OCI-LY7 (cell line): ENCODE measurements around the gene LRRC71. TPM values are rescaled to one million over a fixed set of nuclear protein-coding genes. Genes with fewer than 3 reads are reported as not detected.

Source experiments
- BruUV-seq: library from RNA; stranded (reverse); fragments of 400-500 nt; replicated peaks from 2 replicates; lab custom pipeline; 2021; lab: Mats Ljungman, UMichigan
- CTCF ChIA-PET: fragments of 300-600 bp; sonication (Branson Sonifier 250); formaldehyde crosslinking; loops from one replicate; lab custom pipeline; 2022; ENCODE audit warnings: antibody characterized with exemption; ENCODE audit not compliant: unreplicated experiment; lab: Charles Lee
- POLR2A ChIA-PET: fragments of 300-600 bp; sonication (Branson Sonifier 250); formaldehyde crosslinking; loops from one replicate; lab custom pipeline; 2022; ENCODE audit warnings: antibody characterized with exemption; lab: Charles Lee
- DNase-seq: peaks from one replicate; pipeline ENCODE4 v3.0.0-alpha.2; 2015; ENCODE audit warnings: low spot score
- H2AFZ ChIP-seq: fragments of 200-600 bp; sonication (generic), shearing (Covaris generic); 2 replicates; pipeline ENCODE4 v1.6.1; 2014; ENCODE audit warnings: mild to moderate bottlenecking, antibody characterized with exemption, low read length, moderate library complexity
- H3K27ac ChIP-seq: fragments of 200-600 bp; sonication (generic); 2 replicates; pipeline ENCODE4 v1.5.1; 2014; ENCODE audit warnings: mixed run types, low read depth, mild to moderate bottlenecking, moderate library complexity, low read length, inconsistent platforms; ENCODE audit not compliant: poor library complexity, severe bottlenecking
- H3K36me3 ChIP-seq: fragments of 200-600 bp; sonication (generic); 2 replicates; pipeline ENCODE4 v1.6.1; 2014; ENCODE audit warnings: mild to moderate bottlenecking, antibody characterized with exemption, low read length, moderate library complexity, mixed read lengths; ENCODE audit not compliant: insufficient read depth
- H3K4me1 ChIP-seq: fragments of 200-600 bp; sonication (generic); 2 replicates; pipeline ENCODE4 v1.5.1; 2014; ENCODE audit warnings: mild to moderate bottlenecking, low read length; ENCODE audit not compliant: insufficient read depth, poor library complexity, severe bottlenecking
- H3K4me2 ChIP-seq: fragments of 200-600 bp; sonication (generic); 2 replicates; pipeline ENCODE4 v1.6.1; 2014; ENCODE audit warnings: mild to moderate bottlenecking, low read length
- H3K4me3 ChIP-seq: fragments of 200-600 bp; sonication (generic); 2 replicates; pipeline ENCODE4 v1.5.1; 2014; ENCODE audit warnings: mild to moderate bottlenecking, low read depth, low read length; ENCODE audit not compliant: poor library complexity, severe bottlenecking
- H3K79me2 ChIP-seq: fragments of 200-600 bp; sonication (generic); 2 replicates; pipeline ENCODE4 v1.6.1; 2016; ENCODE audit warnings: low read depth, mild to moderate bottlenecking, low read length, moderate library complexity, mixed read lengths; ENCODE audit not compliant: insufficient read depth
- H3K9me2 ChIP-seq: fragments of 200-600 bp; sonication (generic); 2 replicates; pipeline ENCODE4 v1.6.1; 2016; ENCODE audit warnings: mild to moderate bottlenecking, low read length, mixed read lengths; ENCODE audit not compliant: insufficient read depth
- H3K9me3 ChIP-seq: fragments of 200-600 bp; sonication (generic); 2 replicates; pipeline ENCODE4 v1.6.1; 2014; ENCODE audit warnings: mild to moderate bottlenecking, mixed run types, low read length, mixed read lengths
- H4K20me1 ChIP-seq: fragments of 200-600 bp; sonication (generic); 2 replicates; pipeline ENCODE4 v1.6.1; 2014; ENCODE audit warnings: mild to moderate bottlenecking, antibody characterized with exemption, low read length, moderate library complexity, mixed read lengths; ENCODE audit not compliant: insufficient read depth
- CTCF ChIP-seq: fragments of 200-600 bp; sonication (generic); conservative IDR thresholded peaks from 2 replicates; pipeline ENCODE4 v1.5.1; 2014; ENCODE audit warnings: mild to moderate bottlenecking, antibody characterized with exemption, low read length, moderate library complexity, mixed read lengths
- EZH2phosphoT487 ChIP-seq: fragments of 200-600 bp; sonication (generic); IDR thresholded peaks from 2 replicates; pipeline ENCODE4 v1.6.1; 2018; ENCODE audit warnings: low read depth, borderline replicate concordance, mild to moderate bottlenecking, mixed run types, antibody characterized with exemption, low read length, moderate library complexity, mixed read lengths
- intact Hi-C: fragments of 100-400 bp; cut with micrococcal nuclease; formaldehyde crosslinking; loops from one replicate; pipeline ENCODE4 v1.10.0; 2022; ENCODE audit not compliant: unreplicated experiment
- total RNA-seq, 2 experiments: library from RNA; depleted of rRNA in 1 of 2; stranded (reverse); fragments of >200 nt in 1 of 2; shearing (Covaris generic) in 1 of 2; gene quantifications; 2 replicates each; pipeline ENCODE4 v1.2.3, GENCODE V29; 2014 to 2022

LRRC71 gene
- total RNA-seq, 2 experiments from 2014 or later = not detected

- Histone ChIP-seq H3K9me2 (no peaks in the 10 kb centered on the region), H3K4me3 (no peak overlapping the region), H4K20me1 (no peaks in the 10 kb centered on the region), H3K9me3 (no peaks in the 10 kb centered on the region), H2AFZ (no peak overlapping the region), H3K27ac (no peak overlapping the region), H3K36me3 (no peaks in the 10 kb centered on the region), H3K4me2 (no peak overlapping the region), H3K4me1 (no peaks in the 10 kb centered on the region), H3K79me2 (no peaks in the 10 kb centered on the region)
- intact Hi-C loops = no loop called here
- POLR2A ChIA-PET = no interaction called here
- DNase-seq = no peak
- BruUV-seq = no TSS peak
- TF ChIP-seq CTCF (no peak), EZH2phosphoT487 (no peak)
- CTCF ChIA-PET = no interaction called here
Observed at GRCh38 chr1:156913809-156914387, 6.5 kb upstream of the LRRC71 start.

- TF ChIP-seq CTCF = no peak
- TF ChIP-seq EZH2phosphoT487 = no peak
- no peaks in the 10 kb centered on the region for H3K4me1 ChIP-seq
- no peaks in the 10 kb centered on the region for H3K9me2 ChIP-seq
- no peak overlapping the region for H2AFZ ChIP-seq
- H4K20me1 ChIP-seq = no peaks in the 10 kb centered on the region
- no peaks in the 10 kb centered on the region for H3K9me3 ChIP-seq
- DNase-seq = no peak
- no peak overlapping the region for H3K27ac ChIP-seq
- H3K79me2 ChIP-seq = no peaks in the 10 kb centered on the region
- H3K4me2 ChIP-seq = no peak overlapping the region
- CTCF ChIA-PET = no interaction called here
- POLR2A ChIA-PET = no interaction called here
- intact Hi-C loops = no loop called here
- H3K36me3 ChIP-seq = no peaks in the 10 kb centered on the region
- H3K4me3 ChIP-seq = no peak overlapping the region
- BruUV-seq = no TSS peak
Observed at GRCh38 chr1:156914440-156914856, 6.0 kb upstream of the LRRC71 start.

- Histone ChIP-seq H3K4me1 (no peaks in the 10 kb centered on the region), H3K36me3 (no peaks in the 10 kb centered on the region), H3K9me3 (no peaks in the 10 kb centered on the region), H3K27ac (no peak overlapping the region), H4K20me1 (no peaks in the 10 kb centered on the region), H2AFZ (no peak overlapping the region), H3K79me2 (no peaks in the 10 kb centered on the region), H3K4me3 (no peak overlapping the region), H3K9me2 (no peaks in the 10 kb centered on the region), H3K4me2 (no peak overlapping the region)
- BruUV-seq = no TSS peak
- TF ChIP-seq CTCF = no peak
- no peak for TF ChIP-seq EZH2phosphoT487
- intact Hi-C loops = no loop called here
- POLR2A ChIA-PET = no interaction called here
- CTCF ChIA-PET = no interaction called here
- no peak for DNase-seq
Observed at GRCh38 chr1:156921053-156921529, 659 bp downstream of the LRRC71 start.
